GM23248 (cell line): ENCODE results near the gene PGLYRP3. TPM values are rescaled to one million over a fixed set of nuclear protein-coding genes. Genes with fewer than 3 reads are reported as not detected.
"Not testable (repeated sequence)": the region's sequence is repeated elsewhere in the genome, so short reads cannot be mapped to it uniquely, and the experiment has no call there.

Source experiments
- DNase-seq: peaks from one replicate; pipeline ENCODE4 v3.0.0-alpha.2; 2015
- H2AFZ ChIP-seq: fragments of 200-600 bp; sonication (generic); 2 replicates; pipeline ENCODE4 v1.6.1; 2016; ENCODE audit warnings: antibody characterized with exemption
- H3F3A ChIP-seq: fragments of 200-600 bp; sonication (generic); 2 replicates; pipeline ENCODE4 v1.6.1; 2016; ENCODE audit warnings: mild to moderate bottlenecking, antibody characterized with exemption, mixed run types; ENCODE audit not compliant: insufficient read depth
- H3K27ac ChIP-seq: fragments of 200-600 bp; sonication (generic); 2 replicates; pipeline ENCODE4 v1.5.1; 2016; ENCODE audit warnings: mild to moderate bottlenecking
- H3K27me3 ChIP-seq: fragments of 200-600 bp; sonication (generic); replicated peaks from 2 replicates; pipeline ENCODE4 v1.6.1; 2016; ENCODE audit warnings: mild to moderate bottlenecking; ENCODE audit not compliant: insufficient read depth
- H3K36me3 ChIP-seq: fragments of 200-600 bp; sonication (generic); 2 replicates; pipeline ENCODE4 v1.6.1; 2016; ENCODE audit warnings: low read depth, mild to moderate bottlenecking
- H3K4me1 ChIP-seq: fragments of 200-600 bp; sonication (generic); 2 replicates; pipeline ENCODE4 v1.6.1; 2016; ENCODE audit warnings: mild to moderate bottlenecking; ENCODE audit not compliant: insufficient read depth
- H3K4me2 ChIP-seq: fragments of 200-600 bp; sonication (generic); one replicate; pipeline ENCODE4 v1.6.1; 2016; ENCODE audit warnings: mild to moderate bottlenecking; ENCODE audit not compliant: unreplicated experiment
- H3K4me3 ChIP-seq: fragments of 200-600 bp; sonication (generic); 2 replicates; pipeline ENCODE4 v1.5.1; 2016; ENCODE audit warnings: mild to moderate bottlenecking
- H3K79me2 ChIP-seq: fragments of 200-600 bp; sonication (generic); 2 replicates; pipeline ENCODE4 v1.6.1; 2016; ENCODE audit warnings: mild to moderate bottlenecking; ENCODE audit not compliant: insufficient read depth
- H3K9ac ChIP-seq: fragments of 200-600 bp; sonication (generic); 2 replicates; pipeline ENCODE4 v1.6.1; 2016; ENCODE audit warnings: mild to moderate bottlenecking
- H3K9me2 ChIP-seq: fragments of 200-600 bp; sonication (generic); 2 replicates; pipeline ENCODE4 v1.6.1; 2016; ENCODE audit warnings: mixed run types, mild to moderate bottlenecking, moderate library complexity; ENCODE audit not compliant: insufficient read depth
- H3K9me3 ChIP-seq: fragments of 200-600 bp; sonication (generic); one replicate; pipeline ENCODE4 v1.6.1; 2017; ENCODE audit warnings: low read depth
- H4K20me1 ChIP-seq: fragments of 200-600 bp; sonication (generic); 2 replicates; pipeline ENCODE4 v1.6.0; 2016; ENCODE audit not compliant: insufficient read depth
- EZH2 ChIP-seq: fragments of 200-600 bp; sonication (generic); IDR thresholded peaks from 2 replicates; pipeline ENCODE4 v1.6.1; 2018; ENCODE audit warnings: antibody characterized with exemption, mild to moderate bottlenecking; ENCODE audit not compliant: insufficient read depth, poor library complexity, severe bottlenecking
- EZH2phosphoT487 ChIP-seq: fragments of 200-600 bp; sonication (generic); IDR thresholded peaks from 2 replicates; pipeline ENCODE4 v1.6.1; 2018; ENCODE audit warnings: antibody characterized with exemption, moderate library complexity, mild to moderate bottlenecking, low read depth; ENCODE audit not compliant: insufficient read depth
- whole genome bisulfite sequencing, 2 experiments: methylation state at CpG; one replicate each; pipeline ENCODE4 v1.1.6; 2015 to 2017; ENCODE audit warnings: low lambda C conversion rate in 2 of 2, low coverage in 1 of 2; ENCODE audit errors: missing lambda C conversion rate in 2 of 2; 5-methylcytosine and 5-hydroxymethylcytosine counted together
- in situ Hi-C: fragments of 300-500 bp; cut with MboI; formaldehyde crosslinking; loops from 2 replicates; pipeline ENCODE4 v1.15.0; 2020
- polyA plus RNA-seq: library from polyadenylated mRNA; unstranded; fragments of >200 nt; fragmentation: Nextera tagmentation; extraction: Ambion mirVana; gene quantifications from 2 replicates; pipeline ENCODE4 v1.2.1, GENCODE V29; 2016
- total RNA-seq: library from RNA; depleted of rRNA; stranded (reverse); fragments of >200 nt; shearing (Covaris generic); gene quantifications from 2 replicates; pipeline ENCODE4 v1.2.3, GENCODE V29; 2014

Gene PGLYRP3
- total and polyA plus RNA-seq, 2 experiments from 2014 or later: not detected

DNA sequence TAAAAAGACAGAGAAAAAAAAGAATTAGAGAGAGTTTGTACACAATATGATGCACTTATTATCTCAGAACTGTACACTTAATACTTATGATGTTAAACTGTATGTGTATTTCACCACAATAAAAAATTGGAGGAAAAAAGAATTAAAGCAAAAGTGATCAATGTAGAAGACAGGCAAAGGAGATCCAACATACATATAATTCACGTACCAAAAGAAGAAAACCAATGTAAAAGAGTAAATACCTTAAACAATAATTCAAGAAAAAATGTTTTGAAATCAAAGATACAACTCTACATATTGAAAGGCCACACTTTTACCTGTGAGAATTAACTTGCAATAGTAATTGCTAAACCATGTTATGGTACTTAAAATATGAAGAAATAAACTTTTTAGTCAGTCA is 9.8 kb upstream of the PGLYRP3 start:
- DNase-seq: no peak
- Histone ChIP-seq H3K9ac (no peak overlapping the region), H3K9me2 (no peaks in the 10 kb centered on the region)

DNA sequence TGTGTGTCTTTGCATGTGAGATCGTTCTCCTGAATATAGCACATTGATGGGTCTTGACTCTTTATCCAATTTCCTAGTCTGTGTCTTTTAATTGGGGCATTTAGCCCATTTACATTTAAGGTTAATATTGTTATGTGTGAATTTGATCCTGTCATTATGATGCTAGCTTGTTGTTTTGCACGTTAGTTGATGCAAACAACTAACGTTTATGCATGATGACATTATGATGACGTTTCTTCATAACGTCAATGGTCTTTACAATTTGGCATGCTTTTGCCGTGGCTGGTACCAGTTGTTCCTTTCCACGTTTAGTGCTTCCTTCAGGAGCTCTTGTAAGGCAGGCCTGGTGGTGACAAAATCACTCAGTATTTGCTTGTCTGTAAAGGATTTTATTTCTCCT is 5.4 kb upstream of the PGLYRP3 start:
- DNase-seq, H4K20me1 ChIP-seq, H3K79me2 ChIP-seq, H3K9ac ChIP-seq, H2AFZ ChIP-seq, in situ Hi-C loops, H3K4me3 ChIP-seq, H3K9me3 ChIP-seq, H3K9me2 ChIP-seq, H3F3A ChIP-seq, H3K27me3 ChIP-seq, H3K4me1 ChIP-seq, H3K36me3 ChIP-seq, H3K27ac ChIP-seq, H3K4me2 ChIP-seq: not testable (repeated sequence)
- 39 to 41% methylated on average over 7 of the region's 7 CpGs for WGBS, 2 experiments

More for the DNA sequence above, 9.8 kb upstream of the PGLYRP3 start:
- Histone ChIP-seq H3K27ac (no peak overlapping the region), H3K4me2 (no peak overlapping the region), H3K36me3 (no peaks in the 10 kb centered on the region), H2AFZ (no peak overlapping the region), H3K79me2 (no peaks in the 10 kb centered on the region), H3K4me3 (no peak overlapping the region), H3K27me3 (no peaks in the 10 kb centered on the region), H4K20me1 (no peaks in the 10 kb centered on the region), H3F3A (no peaks in the 10 kb centered on the region), H3K9me3 (no peaks in the 10 kb centered on the region), H3K4me1 (no peaks in the 10 kb centered on the region)
- TF ChIP-seq EZH2phosphoT487 (no peak), EZH2 (no peak)
- in situ Hi-C loops: no loop called here
- 0 to 3% methylated on average over 1 of the region's 1 CpG for WGBS, 2 experiments

- H3K4me1 ChIP-seq, H3K9ac ChIP-seq, H3K9me3 ChIP-seq, H3F3A ChIP-seq, H3K27ac ChIP-seq, H3K79me2 ChIP-seq, H3K9me2 ChIP-seq, H2AFZ ChIP-seq, H3K36me3 ChIP-seq, DNase-seq, H3K27me3 ChIP-seq, H4K20me1 ChIP-seq, H3K4me3 ChIP-seq, in situ Hi-C loops, H3K4me2 ChIP-seq: not testable (repeated sequence)
Observed at GRCh38 chr1:153316013-153316412, 3.3 kb upstream of the PGLYRP3 start.

DNA sequence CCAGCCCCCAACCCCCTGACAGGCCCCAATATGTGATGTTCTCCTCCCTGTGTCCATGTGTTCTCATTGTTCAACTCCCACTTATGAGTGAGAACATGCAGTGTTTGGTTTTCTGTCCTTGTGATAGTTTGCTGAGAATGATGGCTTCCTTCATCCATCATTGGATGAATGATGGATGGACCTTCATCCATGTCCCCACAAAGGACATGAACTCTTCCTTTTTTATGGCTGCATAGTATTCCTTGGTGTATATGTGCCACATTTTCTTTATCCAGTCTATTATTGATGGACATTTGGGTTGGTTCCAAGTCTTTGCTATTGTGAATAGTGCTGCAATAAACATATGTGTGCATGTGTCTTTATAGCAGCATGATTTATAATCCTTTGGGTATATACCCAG is 1.6 kb upstream of the PGLYRP3 start:
- H3K4me2 ChIP-seq, H3K4me3 ChIP-seq, H3K9ac ChIP-seq, H3K9me2 ChIP-seq, H3K79me2 ChIP-seq, H3K27ac ChIP-seq, DNase-seq, H4K20me1 ChIP-seq, in situ Hi-C loops, H3K9me3 ChIP-seq, H3F3A ChIP-seq, H3K4me1 ChIP-seq, H3K36me3 ChIP-seq, H2AFZ ChIP-seq, H3K27me3 ChIP-seq: not testable (repeated sequence)

DNA sequence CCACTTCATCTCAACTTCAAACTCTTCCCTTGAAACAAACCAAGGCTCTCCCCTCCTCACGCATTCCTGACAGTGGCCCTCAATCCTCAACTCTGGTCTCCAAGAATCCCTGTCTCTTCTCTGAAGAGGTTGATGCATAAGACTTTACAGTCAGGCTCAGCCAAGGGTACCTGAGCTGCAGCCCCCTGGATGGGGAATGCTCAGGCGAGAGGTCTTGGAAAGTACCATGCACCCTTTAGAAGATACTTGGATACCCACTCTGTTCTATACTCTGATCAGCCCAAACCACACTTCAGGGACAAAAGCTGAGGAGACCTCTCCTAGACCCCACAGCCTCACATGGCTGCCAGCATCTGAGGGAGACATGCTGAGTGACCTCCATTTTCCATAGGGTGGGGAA is 536 bp upstream of the PGLYRP3 start:
- in situ Hi-C loops: no loop called here

More for the DNA sequence above, 536 bp upstream of the PGLYRP3 start:
- no peaks in the 10 kb centered on the region for H3K79me2 ChIP-seq
- H3F3A ChIP-seq: no peaks in the 10 kb centered on the region
- H3K9ac ChIP-seq: no peak overlapping the region
- no peak for TF ChIP-seq EZH2phosphoT487
- no peak for TF ChIP-seq EZH2
- no peak overlapping the region for H3K4me2 ChIP-seq
- H2AFZ ChIP-seq: no peak overlapping the region
- H3K4me1 ChIP-seq: no peaks in the 10 kb centered on the region
- no peak overlapping the region for H3K27ac ChIP-seq
- 48 to 57% methylated on average over 2 of the region's 2 CpGs for WGBS, 2 experiments
- no peaks in the 10 kb centered on the region for H3K9me3 ChIP-seq
- H3K4me3 ChIP-seq: no peak overlapping the region
- no peaks in the 10 kb centered on the region for H3K36me3 ChIP-seq
- H3K9me2 ChIP-seq: no peaks in the 10 kb centered on the region
- DNase-seq: no peak
- H3K27me3 ChIP-seq: no peaks in the 10 kb centered on the region; the same call in 1 of the 2 replicates
- H4K20me1 ChIP-seq: no peaks in the 10 kb centered on the region
